ENCODE measurements around the gene CCDC8. TPM values are rescaled to one million over a fixed set of nuclear protein-coding genes. Genes with fewer than 3 reads are reported as not detected.

The CCDC8 gene
- polyA plus RNA-seq, 1 of the 3 experiments (the other 2 are of a cell fraction): 0.03 TPM

- H3F3A ChIP-seq (replicated peaks; ENCODE audit: insufficient read depth): no peaks in the 10 kb centered on the region
- H3K4me2 ChIP-seq: no peak overlapping the region
- ChIA-PET CTCF (interaction anchor here (1.0 to 4.1 kb wide), 4 partner anchors 8 to 143 kb away, joined by 3 to 25 read pairs (median 3); no protein-coding TSS in a partner anchor), POLR2A (no interaction called here)
- WGBS (ENCODE audit: low lambda C conversion rate): 89% methylated on average over 16 of the region's 30 CpGs
- H4K20me1 ChIP-seq (ENCODE audit: insufficient read depth): no peaks in the 10 kb centered on the region
- peaks cover 41 to 64% of the 10 kb centered on the region in 2 experiments for H3K36me3 ChIP-seq (replicated peaks in 1 of 2; ENCODE audit: control insufficient read depth in 1 of 2, insufficient read depth in 2 of 2, low read length in 1 of 2)
- 0 out of 2 replicates have a peak, but pooled peaks cover 6% of the 10 kb centered on the region for H3K79me2 ChIP-seq (ENCODE audit: insufficient read depth)
- H3K27me3 ChIP-seq (ENCODE audit: insufficient read depth): no peaks in the 10 kb centered on the region
- no peak overlapping the region for H3K4me3 ChIP-seq (ENCODE audit: low read depth in 2 of 2, low read length in 1 of 2)
- H3K9ac ChIP-seq: no peak overlapping the region
- TF ChIP-seq USF1 (IDR thresholded peaks at IDR 0.05; ENCODE audit: borderline replicate concordance, low read depth) (no peak), SIN3A (IDR thresholded peaks at IDR 0.05; ENCODE audit: borderline replicate concordance, low read depth, low read length) (no peak), TCF12 (IDR thresholded peaks at IDR 0.05) (no peak)
- no peaks in the 10 kb centered on the region for H3K9me3 ChIP-seq
- H3K9me2 ChIP-seq: no peaks in the 10 kb centered on the region
- no peak overlapping the region for H2AFZ ChIP-seq (ENCODE audit: low read depth)
- no peak overlapping the region for H3K27ac ChIP-seq (ENCODE audit: low read depth in 2 of 2, low read length in 1 of 2)
- no peaks in the 10 kb centered on the region for H3K4me1 ChIP-seq (ENCODE audit: control insufficient read depth in 1 of 2, insufficient read depth in 2 of 2, low read depth in 1 of 2, low read length in 1 of 2)
- no peak for DNase-seq
These were observed 26.2 kb downstream of the CCDC8 start for GRCh38 chr19:46386996-46387712.

GRCh38 chr19:46386151-46386550 is 27.2 kb downstream of the CCDC8 start:
- Histone ChIP-seq H3K9ac (no peak overlapping the region), H3K9me2 (no peaks in the 10 kb centered on the region), H3K79me2 (ENCODE audit: insufficient read depth) (peaks cover 15% of the 10 kb centered on the region), H3K4me3 (ENCODE audit: low read depth in 2 of 2, low read length in 1 of 2) (no peak overlapping the region), H3F3A (replicated peaks; ENCODE audit: insufficient read depth) (no peaks in the 10 kb centered on the region), H3K27ac (ENCODE audit: low read depth in 2 of 2, low read length in 1 of 2) (no peak overlapping the region), H3K9me3 (no peaks in the 10 kb centered on the region), H3K4me1 (ENCODE audit: control insufficient read depth in 1 of 2, insufficient read depth in 2 of 2, low read depth in 1 of 2, low read length in 1 of 2) (no peaks in the 10 kb centered on the region), H3K36me3 (replicated peaks in 1 of 2; ENCODE audit: control insufficient read depth in 1 of 2, insufficient read depth in 2 of 2, low read length in 1 of 2) (peaks cover 49 to 66% of the 10 kb centered on the region in 2 experiments), H3K4me2 (no peak overlapping the region), H3K27me3 (ENCODE audit: insufficient read depth) (no peaks in the 10 kb centered on the region), H4K20me1 (ENCODE audit: insufficient read depth) (no peaks in the 10 kb centered on the region), H2AFZ (ENCODE audit: low read depth) (no peak overlapping the region)
- ChIA-PET CTCF (interaction anchor here (0.6 to 4.1 kb wide), 6 partner anchors 9 to 157 kb away, joined by 3 to 25 read pairs (median 3); no protein-coding TSS in a partner anchor), POLR2A (interaction anchor here (0.7 kb wide), 1 partner anchor 116 kb away, joined by 3 read pairs; no protein-coding TSS in a partner anchor)
- 88% methylated on average over 6 of the region's 10 CpGs for WGBS (ENCODE audit: low lambda C conversion rate)
- no peak for DNase-seq
- TF ChIP-seq POLR2AphosphoS5 (IDR thresholded peaks at IDR 0.05; ENCODE audit: low read depth, low read length): no peak
- TF ChIP-seq REST (IDR thresholded peaks at IDR 0.05; ENCODE audit: low read depth, low read length): no peak
- TF ChIP-seq NFIC (IDR thresholded peaks at IDR 0.05; ENCODE audit: borderline replicate concordance): no peak
- TF ChIP-seq NRF1 (IDR thresholded peaks at IDR 0.05; ENCODE audit: low read depth, low read length): no peak
- no peak for TF ChIP-seq MAX (IDR thresholded peaks at IDR 0.05; ENCODE audit: low read depth)
- TF ChIP-seq GABPA (IDR thresholded peaks at IDR 0.05; ENCODE audit: low read depth): no peak
- TF ChIP-seq CTCF (IDR thresholded peaks at IDR 0.05): no peak
- no peak for TF ChIP-seq RAD21 (IDR thresholded peaks at IDR 0.05; ENCODE audit: low read length)
- no peak for TF ChIP-seq IRF3 (IDR thresholded peaks at IDR 0.05; ENCODE audit: low read depth, low read length)
- TF ChIP-seq MXI1 (IDR thresholded peaks at IDR 0.05; ENCODE audit: low read depth, low read length): no peak
- no peak for TF ChIP-seq SIN3A (IDR thresholded peaks at IDR 0.05; ENCODE audit: borderline replicate concordance, low read depth, low read length)
- no peak for TF ChIP-seq PBX3 (IDR thresholded peaks at IDR 0.05)
- no peak for TF ChIP-seq ZBTB33 (IDR thresholded peaks at IDR 0.05; ENCODE audit: borderline replicate concordance, low read depth)

All from SK-N-SH (cell line).